H4 (cell line): Measurements from ENCODE around the gene WDR43. TPM values are rescaled to one million over a fixed set of nuclear protein-coding genes. Genes with fewer than 3 reads are reported as not detected.

Experiments
- DNase-seq: peaks from one replicate; pipeline ENCODE4 v3.0.0-alpha.2; 2015; ENCODE audit warnings: low spot score
- total RNA-seq: library from RNA; depleted of rRNA; stranded (reverse); fragments of >200 nt; shearing (Covaris generic); gene quantifications from 2 replicates; pipeline ENCODE4 v1.2.3, GENCODE V29; 2014; rRNA removed

The WDR43 gene
- total RNA-seq, result 35.8 and 53.2 TPM in 2 replicates

- DNase-seq, result peak; percentile 95
These were observed at the start of gene WDR43 for GRCh38 chr2:28894470-28895188. Gene WDR43, plus strand, starts transcription at chr2:28894667. Its CDS starts 32 bp downstream, at chr2:28894699.

- no peak for DNase-seq
These were observed 39.3 kb upstream of the WDR43 start for GRCh38 chr2:28855193-28855592.

- no peak for DNase-seq
These were observed 38.5 kb upstream of the WDR43 start for GRCh38 chr2:28855977-28856376.

GRCh38 chr2:28868611-28869010 lies 25.9 kb upstream of the WDR43 start:
- DNase-seq, result no peak

GRCh38 chr2:28869494-28870145 lies 24.8 kb upstream of the WDR43 start:
- no peak for DNase-seq

GRCh38 chr2:28870146-28870891 lies 24.1 kb upstream of the WDR43 start, which contains the start of gene TRMT61B:
Gene TRMT61B, minus strand, starts transcription at chr2:28870309. Its CDS starts 32 bp downstream, at chr2:28870277.
- peak; percentile 87 for DNase-seq

- no peak for DNase-seq
These were observed 22.8 kb upstream of the WDR43 start for GRCh38 chr2:28871620-28872019.

- DNase-seq, result no peak
These were observed 14.3 kb upstream of the WDR43 start for GRCh38 chr2:28880193-28880592.

- DNase-seq, result no peak
These were observed 979 bp upstream of the WDR43 start for GRCh38 chr2:28893488-28893887.

GRCh38 chr2:28895189-28895893 lies 874 bp downstream of the WDR43 start:
- DNase-seq, result no peak

GRCh38 chr2:28896906-28897305 lies 2.4 kb downstream of the WDR43 start:
- no peak for DNase-seq

- no peak for DNase-seq
These were observed 3.6 kb downstream of the WDR43 start for GRCh38 chr2:28898048-28898447.

GRCh38 chr2:28901202-28901601 lies 6.7 kb downstream of the WDR43 start:
- no peak for DNase-seq

- no peak for DNase-seq
These were observed 7.4 kb downstream of the WDR43 start for GRCh38 chr2:28901841-28902240.

- DNase-seq, result no peak
These were observed 8.1 kb downstream of the WDR43 start for GRCh38 chr2:28902584-28902983.

GRCh38 chr2:28904295-28904694 lies 9.8 kb downstream of the WDR43 start:
- DNase-seq, result peak; percentile 9

- no peak for DNase-seq
These were observed 10.5 kb downstream of the WDR43 start for GRCh38 chr2:28904802-28905457.

- DNase-seq, result no peak
These were observed 11.1 kb downstream of the WDR43 start for GRCh38 chr2:28905533-28905932.

GRCh38 chr2:28906376-28906775 lies 11.9 kb downstream of the WDR43 start:
- no peak for DNase-seq

GRCh38 chr2:28906821-28907220 lies 12.4 kb downstream of the WDR43 start:
- no peak for DNase-seq

GRCh38 chr2:28908172-28908571 lies 13.7 kb downstream of the WDR43 start:
- DNase-seq, result no peak
